ENCODE data around the gene ZNF410.

DNA sequence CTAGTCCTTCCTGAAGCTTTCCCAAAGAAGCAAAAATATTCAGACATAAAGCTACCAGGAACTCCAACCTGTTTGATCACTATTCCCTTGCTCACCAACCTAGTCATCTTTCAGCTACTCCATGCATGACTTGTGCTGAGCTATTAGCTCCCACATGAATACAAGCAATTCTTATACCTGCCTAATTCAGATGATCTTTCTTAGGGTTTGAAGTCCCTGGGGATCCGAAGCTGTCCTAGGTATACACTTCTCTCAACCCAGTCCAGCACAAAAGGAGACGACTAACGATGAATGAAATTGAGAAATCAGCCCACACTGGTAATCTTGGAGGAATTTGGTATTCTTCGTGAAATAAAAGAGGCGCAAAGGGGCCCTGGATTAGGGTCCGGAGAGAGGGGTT, 35.7 kb upstream of the ZNF410 start:
- no peak for TF ChIP-seq TARDBP (IDR thresholded peaks at IDR 0.05)
- no peak for TF ChIP-seq BHLHE40 (IDR thresholded peaks at IDR 0.05; ENCODE audit: borderline replicate concordance)
